HG03342 (cell line): Measurements from ENCODE around the gene IZUMO1.
"Not testable (repeated sequence)": the region's sequence is repeated elsewhere in the genome, so short reads cannot be mapped to it uniquely, and the experiment has no call there.

Experiments used
- ATAC-seq: cut with Tn5 transposase; IDR thresholded peaks from one replicate; pipeline ENCODE4 v1.9.1; 2021; ENCODE audit warnings: mild to moderate bottlenecking, moderate library complexity; ENCODE audit not compliant: unreplicated experiment

Gene IZUMO1

DNA sequence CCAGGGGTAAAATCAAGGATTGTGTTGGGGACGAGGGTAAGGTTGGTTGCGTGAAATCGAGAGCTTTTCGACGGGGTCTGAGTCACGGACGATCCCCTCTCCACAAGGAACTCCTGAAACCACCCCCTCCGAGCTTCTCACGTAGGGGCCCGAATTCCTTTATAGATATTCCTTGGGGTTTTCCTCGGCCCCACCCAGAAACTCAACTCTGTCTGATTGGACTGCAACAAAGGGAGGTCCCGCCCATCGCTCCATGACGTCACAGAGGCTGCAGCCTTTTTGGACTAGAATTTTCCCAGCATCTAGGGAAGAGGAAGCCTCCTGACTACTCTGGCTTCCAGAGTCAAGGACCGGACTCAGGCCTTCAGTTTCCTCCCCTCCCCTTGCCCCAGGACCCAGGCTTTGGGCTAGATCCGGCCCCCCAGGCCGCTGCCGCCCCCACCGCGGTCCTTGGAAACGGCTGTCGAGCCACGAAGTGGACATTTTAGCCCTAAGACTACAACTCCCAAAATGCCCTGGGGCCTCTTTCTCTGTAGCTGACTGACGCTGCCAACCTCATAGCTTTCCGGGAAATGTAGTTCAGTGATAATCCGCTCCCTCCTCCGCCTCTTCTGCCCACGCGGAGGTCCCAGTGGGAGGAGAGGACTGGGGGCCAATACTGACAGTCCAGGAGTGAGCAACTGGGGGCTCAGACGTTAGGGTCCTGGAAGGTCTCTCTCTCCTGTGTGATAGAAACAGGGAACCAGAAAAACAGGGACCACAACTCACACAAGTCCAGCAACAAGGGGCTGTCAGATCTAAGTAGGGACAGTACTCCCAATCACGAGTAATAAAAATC lies at the start of gene IZUMO1:
IZUMO1 (minus strand) TSS at position 172 of the 838 bp plus-strand sequence. CDS start 1,050 bp downstream, outside the sequence.
- ATAC-seq, result no peak

DNA sequence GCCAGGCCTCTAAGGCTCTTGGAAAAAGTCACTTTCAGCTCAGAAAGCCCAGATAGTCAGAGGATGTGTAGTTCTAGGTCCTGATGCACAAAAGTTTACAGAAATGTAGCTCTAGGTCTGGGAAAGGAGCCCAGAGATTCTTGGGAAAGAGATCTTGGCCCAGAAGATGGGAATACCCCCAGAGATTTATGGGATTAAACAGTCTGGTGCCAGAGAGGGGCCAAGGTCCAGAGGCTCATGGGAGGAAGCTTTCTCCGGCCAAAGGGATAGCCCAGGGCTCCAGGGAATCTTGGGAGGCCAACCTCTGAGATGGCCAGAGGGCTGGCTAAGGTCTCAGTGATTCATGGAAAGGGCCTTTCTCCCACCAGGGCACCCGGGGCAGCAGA lies 49.0 kb upstream of the IZUMO1 start:
- ATAC-seq, result no peak

GRCh38 chr19:48795055-48795684 lies 48.5 kb upstream of the IZUMO1 start:
- peak; percentile 77 for ATAC-seq

GRCh38 chr19:48794291-48794690 lies 47.6 kb upstream of the IZUMO1 start:
- no peak for ATAC-seq

DNA sequence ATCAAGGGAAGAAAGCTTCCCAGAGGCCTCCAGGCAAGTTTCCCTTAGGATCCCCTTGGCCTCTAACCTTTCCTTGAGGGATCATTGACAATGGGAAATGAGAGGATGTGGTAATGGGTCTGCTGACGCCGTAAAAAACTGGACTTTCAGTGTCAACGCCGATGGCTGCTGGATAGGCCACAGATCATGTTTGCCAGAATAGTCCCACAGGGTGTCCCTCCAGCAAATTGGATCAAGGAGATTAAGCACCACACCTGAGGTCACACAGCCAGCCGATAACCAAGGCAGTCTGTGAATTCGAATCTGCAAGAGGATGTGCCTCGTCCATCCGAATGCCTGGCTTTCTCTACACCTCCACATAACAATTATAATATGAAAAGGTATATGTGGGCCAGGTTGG lies 46.6 kb upstream of the IZUMO1 start:
- ATAC-seq, result no peak

DNA sequence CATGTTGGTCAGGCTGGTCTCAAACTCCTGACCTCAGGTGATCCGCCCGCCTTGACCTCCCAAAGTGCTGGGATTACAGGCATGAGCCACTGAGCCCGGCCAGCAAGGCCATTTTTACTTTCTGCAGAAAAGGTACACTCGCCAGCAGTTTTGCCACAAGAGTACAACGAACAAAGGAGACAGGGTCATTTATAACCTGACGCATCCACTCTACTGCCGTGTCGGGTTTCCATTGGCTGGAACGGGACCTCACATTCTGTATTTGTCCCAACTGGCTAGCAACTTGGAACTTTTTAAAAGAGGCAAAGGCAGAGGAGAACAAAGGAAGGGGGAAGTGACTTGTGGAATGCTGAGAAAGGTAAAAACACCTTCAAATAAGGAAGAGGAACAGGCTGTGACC lies 40.6 kb upstream of the IZUMO1 start:
- ATAC-seq, result not testable (repeated sequence)

GRCh38 chr19:48786422-48786821 lies 39.7 kb upstream of the IZUMO1 start:
- ATAC-seq, result not testable (repeated sequence)

DNA sequence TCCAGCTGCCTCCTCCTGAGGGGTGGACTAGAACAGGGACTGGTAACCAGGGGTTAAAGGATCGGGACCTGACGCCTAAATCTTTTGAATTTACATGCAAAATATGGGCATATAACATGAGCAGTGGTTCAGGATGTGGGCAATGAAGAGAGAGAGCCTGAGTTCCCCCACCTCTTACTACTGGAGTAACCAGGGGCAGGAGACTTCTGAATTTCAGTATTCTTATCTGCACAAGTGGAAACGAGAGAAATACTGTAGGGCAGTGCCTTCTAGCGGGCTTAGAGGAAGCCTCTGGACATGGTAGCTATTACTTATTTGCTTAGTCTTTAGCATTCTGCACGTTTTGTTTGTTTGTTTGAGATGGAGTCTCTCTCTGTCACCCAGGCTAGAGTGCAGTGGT lies 37.8 kb upstream of the IZUMO1 start:
- ATAC-seq, result no peak

GRCh38 chr19:48780631-48781391 lies 34.1 kb upstream of the IZUMO1 start:
- ATAC-seq, result no peak

GRCh38 chr19:48779636-48780035 lies 32.9 kb upstream of the IZUMO1 start:
- ATAC-seq, result no peak

- no peak for ATAC-seq
These were observed 31.0 kb upstream of the IZUMO1 start for GRCh38 chr19:48777720-48778119.

DNA sequence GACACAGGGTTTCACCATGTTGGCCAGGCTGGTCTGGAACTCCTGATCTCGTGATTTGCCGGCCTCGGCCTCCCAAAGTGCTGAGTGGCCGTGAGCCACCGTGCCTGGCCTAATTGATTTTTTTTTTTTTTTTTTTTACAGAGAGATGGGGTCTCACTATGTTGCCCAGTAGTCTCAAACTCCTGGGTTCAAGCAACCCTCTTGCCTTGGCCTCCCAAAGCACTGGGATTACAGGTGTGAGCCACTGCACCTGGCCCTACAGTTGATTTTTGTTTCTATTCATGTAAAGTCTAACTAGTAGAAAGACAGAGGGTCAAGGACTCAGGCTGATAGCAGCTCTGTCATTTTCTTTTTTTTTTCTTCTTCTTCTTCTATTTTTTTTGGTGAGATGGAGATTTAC lies 30.4 kb upstream of the IZUMO1 start:
- no peak for ATAC-seq

GRCh38 chr19:48772503-48772953 lies 25.8 kb upstream of the IZUMO1 start:
- ATAC-seq, result no peak

GRCh38 chr19:48770734-48771472 lies 24.2 kb upstream of the IZUMO1 start:
- no peak for ATAC-seq

DNA sequence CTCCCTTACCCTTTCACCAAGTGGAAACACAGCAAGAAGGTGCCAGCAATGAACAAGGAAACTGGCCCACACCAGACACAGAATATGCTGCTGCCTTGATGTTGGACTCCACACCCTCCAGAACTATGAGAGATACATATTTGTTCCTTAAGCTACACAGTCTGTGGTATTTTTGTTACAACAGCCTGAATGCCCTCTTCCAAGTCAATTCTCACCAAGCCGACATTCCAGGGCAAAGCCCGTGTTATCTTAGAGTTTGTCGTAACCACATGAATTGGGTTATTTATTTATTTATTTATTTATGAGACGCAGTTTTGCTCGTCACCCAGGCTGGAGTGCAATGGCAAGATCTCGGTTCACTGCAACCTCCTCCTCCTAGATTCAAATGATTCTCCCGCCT lies 23.6 kb upstream of the IZUMO1 start:
- no peak for ATAC-seq

DNA sequence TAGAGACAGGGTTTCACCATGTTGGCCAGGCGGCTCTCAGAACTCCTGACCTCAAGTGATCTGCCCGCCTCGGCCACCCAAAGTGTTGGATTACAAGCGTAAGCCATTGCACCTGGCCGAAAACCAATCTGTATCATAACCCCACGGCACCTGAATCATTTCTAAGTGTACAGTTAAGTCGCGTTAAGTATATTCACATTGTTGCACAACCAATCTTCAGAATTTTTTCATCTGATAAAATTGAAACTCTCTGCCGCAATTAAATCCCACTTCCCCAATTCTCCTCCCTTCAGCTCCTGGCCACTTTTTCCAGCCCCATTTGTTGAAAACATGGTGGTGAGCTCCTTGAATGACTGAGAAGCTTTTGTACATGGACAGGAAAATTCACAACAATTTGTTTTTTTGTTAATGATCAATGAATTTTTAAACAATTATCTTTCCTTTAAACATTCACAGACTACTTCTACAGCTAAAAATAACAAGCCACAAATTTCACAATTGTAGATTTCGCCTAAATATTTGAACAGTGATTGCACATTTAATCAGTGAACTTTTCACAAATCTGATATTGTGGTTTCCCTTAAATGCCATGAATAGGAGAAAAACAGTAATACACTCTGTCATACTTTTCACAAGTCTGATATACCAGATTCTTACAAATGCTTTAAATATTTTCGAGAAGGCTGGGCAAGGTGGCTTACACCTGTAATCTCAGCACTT lies 22.4 kb upstream of the IZUMO1 start:
- no peak for ATAC-seq

- not testable (repeated sequence) for ATAC-seq
These were observed 21.6 kb upstream of the IZUMO1 start for GRCh38 chr19:48768171-48768753.

DNA sequence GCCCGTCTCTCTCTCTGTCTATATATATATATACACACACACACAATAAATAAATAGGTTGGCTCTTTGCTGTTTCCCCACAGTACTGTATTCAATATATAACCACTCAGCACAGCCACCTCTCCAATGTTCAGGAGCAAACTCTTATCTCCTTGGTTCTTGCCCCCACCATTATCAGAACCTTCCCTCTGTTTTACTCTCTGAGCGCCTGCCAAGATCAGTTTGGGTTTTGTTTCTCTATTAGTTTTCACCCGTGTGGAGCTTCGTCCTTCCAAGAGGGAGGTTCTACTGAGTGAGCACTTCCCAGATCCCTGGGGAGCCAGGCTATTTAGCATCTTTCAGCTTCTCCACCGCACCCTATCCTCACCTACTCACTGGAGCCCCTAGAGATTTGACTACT lies 19.1 kb upstream of the IZUMO1 start:
- ATAC-seq, result not testable (repeated sequence)

DNA sequence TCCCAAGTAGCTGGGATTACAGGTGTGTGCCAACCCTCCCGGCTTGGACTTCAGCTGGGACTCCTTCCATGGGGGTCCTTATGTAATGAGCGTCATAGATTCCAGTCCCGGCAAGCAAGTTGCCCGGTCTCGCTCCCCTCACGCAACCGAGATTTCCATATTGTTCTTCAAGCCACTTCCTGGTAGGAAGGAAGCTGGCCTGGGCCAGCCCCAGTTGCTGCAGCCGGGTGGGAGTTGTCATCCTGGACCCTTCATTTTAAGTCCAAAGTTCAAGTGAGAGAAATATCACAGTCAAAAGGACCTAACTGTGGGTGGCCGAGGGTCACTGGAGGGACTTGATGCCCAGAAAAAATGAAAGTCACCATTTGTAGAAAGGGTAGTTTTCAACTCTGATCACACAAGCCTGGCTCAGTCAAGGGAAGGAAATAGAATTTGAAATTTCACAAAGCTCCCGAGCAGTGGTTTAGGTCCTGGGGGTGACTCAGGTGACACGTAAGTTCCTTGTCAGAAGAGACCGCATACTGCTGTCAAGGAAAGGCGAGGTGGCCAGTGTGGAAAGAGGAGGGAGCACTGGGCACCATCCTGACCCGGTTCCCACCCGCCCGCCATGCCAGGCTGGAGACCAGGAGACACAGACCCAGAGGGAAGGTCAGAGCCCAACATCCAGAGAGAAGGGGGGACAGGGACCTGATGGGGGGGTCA lies 13.9 kb upstream of the IZUMO1 start:
- ATAC-seq, result no peak
